Subcutaneous adipose tissue (tissue), 4 donors: ENCODE data around the gene LRRC8E. TPM values are rescaled to one million over a fixed set of nuclear protein-coding genes. Genes with fewer than 3 reads are reported as not detected.

Experiments used
- CTCF ChIP-seq: fragments of 450-650 bp; IDR thresholded peaks from one replicate; pipeline ENCODE4 v1.5.1; 2016; ENCODE audit warnings: low read depth, mild to moderate bottlenecking, control low read depth, antibody characterized with exemption, moderate library complexity
- total RNA-seq, 4 donors: library from RNA; depleted of rRNA; stranded (reverse); fragments of >200 nt; gene quantifications; one replicate each; pipeline ENCODE4 v1.1.0, GENCODE V29; 2016

LRRC8E gene
- total RNA-seq, 4 donors from 2014 or later: 0.19 to 1.5 (median 0.50) TPM

GRCh38 chr19:7862413-7862951 is 25.8 kb upstream of the LRRC8E start:
- no peak for TF ChIP-seq CTCF

GRCh38 chr19:7863157-7863970 is 24.9 kb upstream of the LRRC8E start:
- TF ChIP-seq CTCF: no peak

- no peak for TF ChIP-seq CTCF
Measured at GRCh38 chr19:7863971-7864689, 24.2 kb upstream of the LRRC8E start.

GRCh38 chr19:7864690-7865074 is 23.6 kb upstream of the LRRC8E start:
- no peak for TF ChIP-seq CTCF

- TF ChIP-seq CTCF: no peak
Measured at GRCh38 chr19:7865262-7865911, 22.9 kb upstream of the LRRC8E start.

- TF ChIP-seq CTCF: no peak
Measured at GRCh38 chr19:7866399-7867091, 21.8 kb upstream of the LRRC8E start.
